H9 (cell line): ENCODE measurements around the gene TBC1D5. TPM values are rescaled to one million over a fixed set of nuclear protein-coding genes. Genes with fewer than 3 reads are reported as not detected.

Source experiments
- DNase-seq: peaks from one replicate; pipeline ENCODE4 v3.0.0-alpha.2; 2017
- H2AFZ ChIP-seq: one replicate; pipeline ENCODE4 v1.6.1; 2013; ENCODE audit warnings: mild to moderate bottlenecking, low read length, control low read depth, moderate library complexity
- H2AK5ac ChIP-seq: 2 replicates; pipeline ENCODE4 v1.6.1; 2013; ENCODE audit warnings: low read length, control low read depth, mixed read lengths; ENCODE audit not compliant: insufficient read length
- H2BK120ac ChIP-seq: one replicate; pipeline ENCODE4 v1.6.1; 2013; ENCODE audit warnings: low read depth, mild to moderate bottlenecking, low read length, control low read depth, inconsistent platforms; ENCODE audit not compliant: poor library complexity, severe bottlenecking
- H2BK12ac ChIP-seq: 2 replicates; pipeline ENCODE4 v1.6.1; 2013; ENCODE audit warnings: low read length, control low read depth, mixed read lengths, low read depth; ENCODE audit not compliant: insufficient read length
- H2BK15ac ChIP-seq: 2 replicates; pipeline ENCODE4 v1.6.1; 2013; ENCODE audit warnings: low read depth, low read length, control low read depth
- H2BK20ac ChIP-seq: one replicate; pipeline ENCODE4 v1.6.1; 2013; ENCODE audit warnings: low read depth, mild to moderate bottlenecking, low read length, control low read depth, inconsistent platforms; ENCODE audit not compliant: poor library complexity, severe bottlenecking
- H2BK5ac ChIP-seq: 2 replicates; pipeline ENCODE4 v1.6.1; 2013; ENCODE audit warnings: low read length, control low read depth, mixed read lengths; ENCODE audit not compliant: insufficient read length
- H3K14ac ChIP-seq: 2 replicates; pipeline ENCODE4 v1.6.1; 2013; ENCODE audit warnings: low read length, control low read depth; ENCODE audit not compliant: insufficient read depth
- H3K18ac ChIP-seq: 2 replicates; pipeline ENCODE4 v1.6.1; 2013; ENCODE audit warnings: low read depth, mild to moderate bottlenecking, mixed read lengths, low read length, control low read depth; ENCODE audit not compliant: insufficient read length
- H3K23ac ChIP-seq: 2 replicates; pipeline ENCODE4 v1.6.1; 2013; ENCODE audit warnings: low read length, control low read depth, mixed read lengths, low read depth; ENCODE audit not compliant: insufficient read length
- H3K23me2 ChIP-seq: 2 replicates; pipeline ENCODE4 v1.6.1; 2013; ENCODE audit warnings: low read depth, mild to moderate bottlenecking, mixed read lengths, low read length, control low read depth; ENCODE audit not compliant: insufficient read length, poor library complexity, severe bottlenecking
- H3K27ac ChIP-seq: 2 replicates; pipeline ENCODE4 v1.5.1; 2013; ENCODE audit warnings: low read length, control low read depth, mixed read lengths, low read depth; ENCODE audit not compliant: insufficient read length
- H3K27me3 ChIP-seq: 2 replicates; pipeline ENCODE4 v1.6.1; 2013; ENCODE audit warnings: low read length, control low read depth, inconsistent platforms; ENCODE audit not compliant: insufficient read depth
- H3K4ac ChIP-seq: 2 replicates; pipeline ENCODE4 v1.6.1; 2013; ENCODE audit warnings: low read depth, mild to moderate bottlenecking, control low read depth, inconsistent platforms, low read length, moderate library complexity
- H3K4me1 ChIP-seq: 2 replicates; pipeline ENCODE4 v1.6.1; 2013; ENCODE audit warnings: low read length, control low read depth, inconsistent platforms; ENCODE audit not compliant: insufficient read depth
- H3K4me2 ChIP-seq: 2 replicates; pipeline ENCODE4 v1.6.1; 2013; ENCODE audit warnings: low read length, control low read depth, mixed read lengths; ENCODE audit not compliant: insufficient read length, insufficient read depth
- H3K56ac ChIP-seq: 2 replicates; pipeline ENCODE4 v1.6.1; 2013; ENCODE audit warnings: low read depth, mild to moderate bottlenecking, mixed read lengths, low read length, control low read depth; ENCODE audit not compliant: insufficient read length
- H3K79me1 ChIP-seq: 2 replicates; pipeline ENCODE4 v1.6.1; 2013; ENCODE audit warnings: low read depth, mild to moderate bottlenecking, moderate library complexity, low read length, control low read depth, inconsistent platforms; ENCODE audit not compliant: insufficient read depth, poor library complexity, severe bottlenecking
- H3K79me2 ChIP-seq: 2 replicates; pipeline ENCODE4 v1.6.1; 2013; ENCODE audit warnings: low read length, control low read depth, inconsistent platforms; ENCODE audit not compliant: insufficient read depth
- H3K9ac ChIP-seq: 2 replicates; pipeline ENCODE4 v1.6.1; 2013; ENCODE audit warnings: low read length, control low read depth, mixed read lengths; ENCODE audit not compliant: insufficient read length; ENCODE audit errors: extremely low read depth
- H3K9me3 ChIP-seq: one replicate; pipeline ENCODE4 v1.6.1; 2013; ENCODE audit warnings: low read depth, low read length, inconsistent platforms; ENCODE audit not compliant: control insufficient read depth
- H3T11ph ChIP-seq: one replicate; pipeline ENCODE4 v1.6.1; 2013; ENCODE audit warnings: mild to moderate bottlenecking, low read length, control low read depth, inconsistent platforms
- H4K20me1 ChIP-seq: one replicate; pipeline ENCODE4 v1.6.1; 2013; ENCODE audit not compliant: control insufficient read depth, insufficient read length, insufficient read depth
- H4K5ac ChIP-seq: 2 replicates; pipeline ENCODE4 v1.6.1; 2013; ENCODE audit warnings: low read depth, mild to moderate bottlenecking, mixed read lengths, low read length, control low read depth; ENCODE audit not compliant: insufficient read length
- H4K8ac ChIP-seq: replicated peaks from 2 replicates; pipeline ENCODE4 v1.6.1; 2013; ENCODE audit warnings: low read length, control low read depth, mixed read lengths, low read depth; ENCODE audit not compliant: insufficient read length
- H4K91ac ChIP-seq: 2 replicates; pipeline ENCODE4 v1.6.1; 2013; ENCODE audit warnings: low read depth, mild to moderate bottlenecking, moderate library complexity, mixed read lengths, low read length, control low read depth; ENCODE audit not compliant: insufficient read length
- H3K27ac Mint-ChIP-seq, 3 experiments: 2 replicates in 2 of 3; 3 replicates in 1 of 3; pipeline ENCODE4 v1.8.0; 2020 to 2021; ENCODE audit warnings: mixed read lengths in 3 of 3, mild to moderate bottlenecking in 1 of 3, moderate library complexity in 1 of 3
- H3K27me3 Mint-ChIP-seq: 2 replicates; pipeline ENCODE4 v1.8.0; 2021; ENCODE audit warnings: low read depth, mild to moderate bottlenecking, moderate library complexity, mixed read lengths
- H3K36me3 Mint-ChIP-seq, 3 experiments: 2 replicates in 2 of 3; 3 replicates in 1 of 3; pipeline ENCODE4 v1.8.0; 2020 to 2021; ENCODE audit warnings: low read depth in 3 of 3, mixed read lengths in 3 of 3; ENCODE audit not compliant: insufficient read depth in 1 of 3
- H3K4me1 Mint-ChIP-seq, 2 experiments: 2 replicates each; pipeline ENCODE4 v1.8.0; 2020; ENCODE audit warnings: mixed read lengths in 2 of 2
- H3K4me3 Mint-ChIP-seq, 2 experiments: 2 replicates in 1 of 2; 3 replicates in 1 of 2; pipeline ENCODE4 v1.8.0; 2020 to 2021; ENCODE audit warnings: mild to moderate bottlenecking in 2 of 2, mixed read lengths in 2 of 2, moderate library complexity in 1 of 2
- H3K9me3 Mint-ChIP-seq, 2 experiments: 2 replicates in 1 of 2; 3 replicates in 1 of 2; pipeline ENCODE4 v1.8.0; 2020; ENCODE audit warnings: mild to moderate bottlenecking in 2 of 2, mixed read lengths in 2 of 2, moderate library complexity in 1 of 2
- WGBS: extraction: QIAGEN DNeasy Blood & Tissue Kit; methylation state at CpG from one replicate; pipeline ENCODE4 v1.1.7; 2013; ENCODE audit warnings: missing lambda C conversion rate, low lambda C conversion rate, mixed read lengths; ENCODE audit not compliant: insufficient read length; ENCODE audit errors: extremely low coverage; 5-methylcytosine and 5-hydroxymethylcytosine counted together
- total RNA-seq: library from RNA; stranded (reverse); gene quantifications from 2 replicates; pipeline ENCODE4 v1.2.1, GENCODE V29; 2021
- TF ChIP-seq, protein P1 (sequence below): fragments of 200-600 bp; sonication (generic); conservative IDR thresholded peaks from 3 replicates; pipeline ENCODE4 v1.8.0; 2021; ENCODE audit warnings: antibody characterized with exemption, mild to moderate bottlenecking

The TBC1D5 gene
- total RNA-seq, 1 experiment from 2014 or later = 25.0 TPM

DNA sequence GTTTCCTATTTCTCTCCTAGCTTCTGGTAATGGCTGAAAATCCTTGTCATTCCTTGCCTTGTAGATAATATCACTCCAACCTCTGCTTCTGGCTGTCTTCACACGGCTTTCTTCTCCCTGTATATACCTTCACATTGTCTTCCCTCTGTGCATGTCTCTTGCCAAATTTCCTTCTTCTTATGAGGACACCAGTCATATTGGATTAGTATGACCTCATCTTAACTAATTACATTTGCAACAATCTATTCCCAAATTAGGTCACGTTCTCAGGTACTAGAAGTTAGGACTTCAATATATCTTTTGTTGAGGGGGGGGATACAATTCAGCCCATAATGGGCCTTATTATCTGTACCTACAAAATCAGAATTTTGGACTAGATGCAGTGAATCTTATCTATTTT, 440.3 kb downstream of the TBC1D5 start:
- H3K18ac ChIP-seq = no peak overlapping the region
- no peak overlapping the region for H3K9ac ChIP-seq
- H3K36me3 Mint-ChIP-seq = no peaks in the 10 kb centered on the region
- no peak overlapping the region for H2AK5ac ChIP-seq
- no peak overlapping the region for H3K56ac ChIP-seq
- H3K27ac ChIP-seq = no peak overlapping the region
- no peak overlapping the region for H2BK15ac ChIP-seq
- no peak overlapping the region for H4K8ac ChIP-seq
- no peak overlapping the region for H3K14ac ChIP-seq
- no peaks in the 10 kb centered on the region for H3K9me3 Mint-ChIP-seq
- no CpG with 5 or more reads among the region's 2 CpGs for WGBS
- no peak overlapping the region for H3K23ac ChIP-seq
- H4K5ac ChIP-seq = no peak overlapping the region
- H3K4me2 ChIP-seq = no peak overlapping the region
- H4K20me1 ChIP-seq = no peaks in the 10 kb centered on the region
- no peaks in the 10 kb centered on the region for H3K4me1 Mint-ChIP-seq
- H3K4me3 Mint-ChIP-seq = no peak overlapping the region
- H3K9me3 ChIP-seq = no peaks in the 10 kb centered on the region
- H3K23me2 ChIP-seq = no peaks in the 10 kb centered on the region
- H3K79me2 ChIP-seq = no peaks in the 10 kb centered on the region
- no peak overlapping the region for H2BK120ac ChIP-seq
- no peaks in the 10 kb centered on the region for H3K27me3 Mint-ChIP-seq
- H2BK12ac ChIP-seq = no peak overlapping the region
- no peak overlapping the region for H3K27ac Mint-ChIP-seq
- no peaks in the 10 kb centered on the region for H3K27me3 ChIP-seq
- DNase-seq = no peak
- no peak overlapping the region for H4K91ac ChIP-seq
- H2BK5ac ChIP-seq = no peak overlapping the region
- no peak overlapping the region for H2AFZ ChIP-seq
- no peaks in the 10 kb centered on the region for H3K4me1 ChIP-seq
- H3T11ph ChIP-seq = no peak overlapping the region
- TF ChIP-seq, protein P1, sequence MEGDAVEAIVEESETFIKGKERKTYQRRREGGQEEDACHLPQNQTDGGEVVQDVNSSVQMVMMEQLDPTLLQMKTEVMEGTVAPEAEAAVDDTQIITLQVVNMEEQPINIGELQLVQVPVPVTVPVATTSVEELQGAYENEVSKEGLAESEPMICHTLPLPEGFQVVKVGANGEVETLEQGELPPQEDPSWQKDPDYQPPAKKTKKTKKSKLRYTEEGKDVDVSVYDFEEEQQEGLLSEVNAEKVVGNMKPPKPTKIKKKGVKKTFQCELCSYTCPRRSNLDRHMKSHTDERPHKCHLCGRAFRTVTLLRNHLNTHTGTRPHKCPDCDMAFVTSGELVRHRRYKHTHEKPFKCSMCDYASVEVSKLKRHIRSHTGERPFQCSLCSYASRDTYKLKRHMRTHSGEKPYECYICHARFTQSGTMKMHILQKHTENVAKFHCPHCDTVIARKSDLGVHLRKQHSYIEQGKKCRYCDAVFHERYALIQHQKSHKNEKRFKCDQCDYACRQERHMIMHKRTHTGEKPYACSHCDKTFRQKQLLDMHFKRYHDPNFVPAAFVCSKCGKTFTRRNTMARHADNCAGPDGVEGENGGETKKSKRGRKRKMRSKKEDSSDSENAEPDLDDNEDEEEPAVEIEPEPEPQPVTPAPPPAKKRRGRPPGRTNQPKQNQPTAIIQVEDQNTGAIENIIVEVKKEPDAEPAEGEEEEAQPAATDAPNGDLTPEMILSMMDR = no peak
- H3K79me1 ChIP-seq = no peaks in the 10 kb centered on the region
- H2BK20ac ChIP-seq = no peak overlapping the region
- H3K4ac ChIP-seq = no peak overlapping the region
